ENCODE measurements around the gene GCNA.
"Not testable (repeated sequence)": the region's sequence is repeated elsewhere in the genome, so short reads cannot be mapped to it uniquely, and the experiment has no call there.

The GCNA gene

DNA sequence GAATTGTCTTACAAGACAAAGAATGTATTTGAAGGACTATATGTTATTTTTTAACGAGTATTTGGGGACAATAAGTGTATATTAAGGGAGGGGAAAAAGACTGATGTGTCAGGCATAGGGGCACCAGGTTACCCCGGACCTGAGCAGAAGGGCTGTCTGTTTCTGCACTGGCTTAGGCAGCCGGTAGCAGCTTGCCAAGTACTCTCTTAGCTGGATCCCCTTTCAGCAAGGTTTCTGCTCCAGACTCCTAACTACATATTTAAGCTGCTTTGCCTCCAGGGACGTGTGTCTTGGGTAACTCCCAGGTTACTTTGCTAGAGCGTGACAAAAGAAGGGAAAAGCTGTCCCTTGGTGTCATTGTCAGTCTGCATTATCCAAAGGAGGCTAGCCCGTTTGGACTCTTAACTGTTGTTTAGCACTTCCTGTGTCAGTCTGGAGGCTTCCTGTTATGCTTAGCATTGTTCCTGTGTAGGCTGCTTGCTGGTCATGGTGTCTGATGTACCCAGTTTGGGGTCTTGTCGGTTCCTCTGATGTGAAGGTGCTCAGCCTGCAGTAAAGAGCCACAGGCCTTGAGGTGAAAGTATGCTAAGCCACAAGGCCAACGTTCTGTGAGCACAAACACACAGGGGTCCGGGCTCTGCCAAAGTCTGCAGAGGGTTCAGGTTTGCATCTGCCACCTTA, 28.4 kb downstream of the GCNA start:
- Histone ChIP-seq H3K79me2 (ENCODE audit: low read length) (no peaks in the 10 kb centered on the region), H3F3A (ENCODE audit: insufficient read depth, low read length) (no peaks in the 10 kb centered on the region), H3K4me3 (ENCODE audit: low read length) (no peak overlapping the region), H3K9me2 (replicated peaks; ENCODE audit: insufficient read depth, low read length) (no peaks in the 10 kb centered on the region), H3K9ac (ENCODE audit: low read length) (no peak overlapping the region), H2AFZ (ENCODE audit: low read length) (no peak overlapping the region), H3K36me3 (replicated peaks; ENCODE audit: insufficient read depth, low read length) (peaks cover 7% of the 10 kb centered on the region), H3K9me3 (replicated peaks; ENCODE audit: insufficient read depth, low read length) (no peaks in the 10 kb centered on the region), H3K4me1 (ENCODE audit: low read length) (no peaks in the 10 kb centered on the region; the same call in 1 of the 2 replicates), H3K4me2 (ENCODE audit: low read depth, low read length) (no peak overlapping the region), H4K20me1 (ENCODE audit: insufficient read depth, low read length) (no peaks in the 10 kb centered on the region), H3K27me3 (replicated peaks; ENCODE audit: insufficient read depth, low read length) (no peaks in the 10 kb centered on the region), H3K27ac (ENCODE audit: low read length) (no peak overlapping the region)
- no peak for TF ChIP-seq CTCF (IDR thresholded peaks at IDR 0.05; ENCODE audit: low read length)
- TF ChIP-seq EZH2phosphoT487 (IDR thresholded peaks at IDR 0.05; ENCODE audit: low read length): no peak
- TF ChIP-seq EZH2 (optimal IDR thresholded peaks at IDR 0.05; ENCODE audit: low read depth, low read length): no peak
- no peak for DNase-seq

DNA sequence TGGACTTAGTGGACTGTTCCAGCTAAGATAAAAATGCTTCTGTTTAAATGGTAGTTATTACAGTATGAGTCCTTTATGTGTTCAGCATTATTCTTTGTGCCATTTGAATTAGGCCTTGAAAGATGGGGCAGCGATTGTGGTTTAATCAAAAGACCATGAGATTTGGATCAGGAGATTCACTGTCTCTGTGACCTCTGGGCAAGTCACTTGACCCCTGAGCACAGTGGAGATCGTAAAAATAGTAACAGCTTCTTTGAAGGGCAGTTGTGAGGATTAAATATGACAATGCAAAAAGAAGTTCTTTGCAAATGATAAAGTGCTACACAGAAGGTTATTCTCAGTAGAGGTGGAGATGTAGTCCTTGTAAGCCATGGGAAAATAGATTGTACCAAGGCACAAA, 29.3 kb downstream of the GCNA start:
- Histone ChIP-seq H3K4me2 (ENCODE audit: low read depth, low read length) (no peak overlapping the region), H4K20me1 (ENCODE audit: insufficient read depth, low read length) (no peaks in the 10 kb centered on the region), H3F3A (ENCODE audit: insufficient read depth, low read length) (no peaks in the 10 kb centered on the region), H2AFZ (ENCODE audit: low read length) (no peak overlapping the region), H3K27ac (ENCODE audit: low read length) (no peak overlapping the region), H3K4me3 (ENCODE audit: low read length) (no peak overlapping the region), H3K4me1 (ENCODE audit: low read length) (no peaks in the 10 kb centered on the region; the same call in 1 of the 2 replicates), H3K9me2 (replicated peaks; ENCODE audit: insufficient read depth, low read length) (no peaks in the 10 kb centered on the region), H3K9me3 (replicated peaks; ENCODE audit: insufficient read depth, low read length) (no peaks in the 10 kb centered on the region), H3K9ac (ENCODE audit: low read length) (no peak overlapping the region), H3K36me3 (replicated peaks; ENCODE audit: insufficient read depth, low read length) (peaks cover 7% of the 10 kb centered on the region), H3K79me2 (ENCODE audit: low read length) (no peaks in the 10 kb centered on the region), H3K27me3 (replicated peaks; ENCODE audit: insufficient read depth, low read length) (no peaks in the 10 kb centered on the region)
- no peak for DNase-seq
- TF ChIP-seq CTCF (IDR thresholded peaks at IDR 0.05; ENCODE audit: low read length) (no peak), EZH2 (optimal IDR thresholded peaks at IDR 0.05; ENCODE audit: low read depth, low read length) (no peak), EZH2phosphoT487 (IDR thresholded peaks at IDR 0.05; ENCODE audit: low read length) (no peak)

DNA sequence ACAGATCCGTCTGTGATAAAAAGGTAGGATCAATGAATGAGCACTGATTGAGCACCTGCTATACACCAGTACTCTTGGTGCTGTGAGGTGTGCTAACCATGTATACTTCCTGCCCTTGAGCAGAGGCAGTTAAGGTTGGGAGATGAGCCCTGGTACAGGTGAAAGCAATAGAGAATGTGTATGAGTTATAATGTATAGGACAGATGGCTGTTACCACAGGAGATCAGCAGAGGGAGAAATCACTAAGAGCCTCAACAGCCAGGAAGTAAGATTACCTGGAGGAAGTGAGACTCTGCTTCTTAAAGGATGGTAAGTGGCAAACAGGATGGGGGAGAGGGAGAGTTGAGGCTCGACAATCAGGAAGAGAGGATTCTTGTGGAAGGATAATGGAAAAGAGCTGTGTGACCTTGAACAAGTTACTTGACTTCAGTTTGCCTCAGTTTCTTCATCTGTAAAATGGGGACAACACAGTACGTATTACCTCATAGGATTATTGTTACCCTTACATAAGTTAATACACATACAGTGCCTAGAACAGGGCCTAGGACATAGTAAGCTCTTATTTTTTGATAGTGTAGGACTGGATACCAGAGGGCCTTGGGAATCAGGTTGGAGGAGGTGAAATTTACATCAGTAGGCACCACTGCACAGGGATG, 31.0 kb downstream of the GCNA start:
- peaks cover 7% of the 10 kb centered on the region for H3K36me3 ChIP-seq (replicated peaks; ENCODE audit: insufficient read depth, low read length)
- H3K9ac ChIP-seq (ENCODE audit: low read length): no peak overlapping the region
- H3F3A ChIP-seq (ENCODE audit: insufficient read depth, low read length): no peaks in the 10 kb centered on the region
- H3K4me2 ChIP-seq (ENCODE audit: low read depth, low read length): no peak overlapping the region
- H3K79me2 ChIP-seq (ENCODE audit: low read length): no peaks in the 10 kb centered on the region
- no peak overlapping the region for H3K27ac ChIP-seq (ENCODE audit: low read length)
- no peaks in the 10 kb centered on the region for H3K27me3 ChIP-seq (replicated peaks; ENCODE audit: insufficient read depth, low read length)
- no peaks in the 10 kb centered on the region for H3K9me3 ChIP-seq (replicated peaks; ENCODE audit: insufficient read depth, low read length)
- DNase-seq: peak; percentile 52
- H3K4me3 ChIP-seq (ENCODE audit: low read length): no peak overlapping the region
- H2AFZ ChIP-seq (ENCODE audit: low read length): no peak overlapping the region
- H4K20me1 ChIP-seq (ENCODE audit: insufficient read depth, low read length): no peaks in the 10 kb centered on the region
- peak; percentile 34 for TF ChIP-seq CTCF (IDR thresholded peaks at IDR 0.05; ENCODE audit: low read length)
- TF ChIP-seq EZH2phosphoT487 (IDR thresholded peaks at IDR 0.05; ENCODE audit: low read length): no peak
- TF ChIP-seq EZH2 (optimal IDR thresholded peaks at IDR 0.05; ENCODE audit: low read depth, low read length): no peak
- no peaks in the 10 kb centered on the region; the same call in 1 of the 2 replicates for H3K4me1 ChIP-seq (ENCODE audit: low read length)
- H3K9me2 ChIP-seq (replicated peaks; ENCODE audit: insufficient read depth, low read length): no peaks in the 10 kb centered on the region

DNA sequence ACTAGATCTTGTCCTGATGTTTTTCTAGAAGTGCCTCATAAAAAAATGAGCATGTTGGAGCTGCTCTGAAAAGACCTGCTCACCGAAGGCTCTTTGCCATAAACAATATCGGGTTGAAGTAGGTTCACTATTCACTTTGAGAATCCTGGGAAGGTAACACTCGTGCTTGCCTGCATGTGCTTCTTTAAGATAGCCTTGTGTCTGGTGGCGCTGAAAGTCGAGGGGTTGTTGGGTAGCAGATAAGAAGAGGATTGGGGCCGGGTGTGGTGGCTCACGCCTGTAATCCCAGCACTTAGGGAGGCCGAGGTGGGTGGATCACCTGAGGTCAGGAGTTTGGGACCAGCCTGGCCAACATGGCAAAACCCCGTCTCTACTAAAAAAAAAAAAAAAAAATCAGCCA, 33.5 kb downstream of the GCNA start:
- not testable (repeated sequence) for H4K20me1 ChIP-seq (ENCODE audit: insufficient read depth, low read length); H3K4me1 ChIP-seq (ENCODE audit: low read length); H3K9ac ChIP-seq (ENCODE audit: low read length); H3K27ac ChIP-seq (ENCODE audit: low read length); DNase-seq; H3K27me3 ChIP-seq (replicated peaks; ENCODE audit: insufficient read depth, low read length); H3K79me2 ChIP-seq (ENCODE audit: low read length); H3K4me3 ChIP-seq (ENCODE audit: low read length); H3K36me3 ChIP-seq (replicated peaks; ENCODE audit: insufficient read depth, low read length); H3F3A ChIP-seq (ENCODE audit: insufficient read depth, low read length); H2AFZ ChIP-seq (ENCODE audit: low read length); H3K9me3 ChIP-seq (replicated peaks; ENCODE audit: insufficient read depth, low read length); H3K9me2 ChIP-seq (replicated peaks; ENCODE audit: insufficient read depth, low read length); H3K4me2 ChIP-seq (ENCODE audit: low read depth, low read length)
